Heart left ventricle (tissue), 13 donors: Measurements from ENCODE around the gene RNLS.

Source experiments
- POLR2A ChIP-seq, 2 donors: fragments of 450-650 bp; IDR thresholded peaks; one replicate each; pipeline ENCODE4 v1.6.1; 2017; ENCODE audit warnings: antibody characterized with exemption in 2 of 2, mild to moderate bottlenecking in 2 of 2, moderate library complexity in 2 of 2
- TF ChIP-seq, protein P1 (sequence below), 12 donors: fragments of 200-600 bp; sonication (generic) in 4 of 12; IDR thresholded peaks; one replicate each; pipeline versions ENCODE4 v1.5.0 to v1.8.0; 2018 to 2022; ENCODE audit warnings: antibody characterized with exemption in 12 of 12, mild to moderate bottlenecking in 5 of 12
- donor health status: ischemic (EF 13 %, LVEDD 7.1; RV severe dilation, severe dysfunction).
- donor health status: DM: no; HTN: yes; CAD: no.
- donor health status: DM: no; HTN: no; CAD: no.
- donor health status: ischemic (EF 25% LVEDD 6.9; RV normal size, moderate dysfunction).
- donor health status: ischemic (EF 25% LVEDD 5.7; RV mildly dilated, moderate dysfunction).
- donor health status: ischemic (EF 35%, LVEDD 5.7; RV mildly dilated, moderate dysfunction).
- donor health status: nonischemic (EF 11% LVEDD 7.7; RV severe dilation, severe dysfunction).
- donor health status: DM: yes; HTN: yes; CAD: no.
- donor health status: PGD.
- donor health status: ischemic (EF 29% LVEDD 5.4; RV normal size, mild dysfunction).
- donor health status: nonischemic (EF 23%, LVEDD 6.1; RV moderate dilation, normal function).

DNA sequence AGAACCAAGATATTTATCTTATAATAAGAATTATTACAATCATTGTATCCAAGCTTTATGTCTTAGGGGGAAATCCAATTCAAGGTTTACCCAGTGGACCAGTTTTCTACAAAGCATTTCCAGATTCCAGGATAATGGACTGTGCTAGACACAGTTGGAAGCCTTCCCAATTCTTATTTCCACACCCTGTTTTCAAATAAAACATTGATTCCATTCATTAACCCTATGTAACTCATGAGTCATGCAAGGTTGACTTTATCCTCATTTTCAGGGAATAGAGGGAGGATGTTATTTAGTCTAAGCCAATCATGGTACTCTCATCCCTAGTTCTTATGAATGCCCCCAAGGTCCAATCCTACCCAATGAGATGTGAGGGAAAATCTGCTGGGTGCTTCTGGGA, 145.7 kb downstream of the RNLS start:
- TF ChIP-seq, protein P1, sequence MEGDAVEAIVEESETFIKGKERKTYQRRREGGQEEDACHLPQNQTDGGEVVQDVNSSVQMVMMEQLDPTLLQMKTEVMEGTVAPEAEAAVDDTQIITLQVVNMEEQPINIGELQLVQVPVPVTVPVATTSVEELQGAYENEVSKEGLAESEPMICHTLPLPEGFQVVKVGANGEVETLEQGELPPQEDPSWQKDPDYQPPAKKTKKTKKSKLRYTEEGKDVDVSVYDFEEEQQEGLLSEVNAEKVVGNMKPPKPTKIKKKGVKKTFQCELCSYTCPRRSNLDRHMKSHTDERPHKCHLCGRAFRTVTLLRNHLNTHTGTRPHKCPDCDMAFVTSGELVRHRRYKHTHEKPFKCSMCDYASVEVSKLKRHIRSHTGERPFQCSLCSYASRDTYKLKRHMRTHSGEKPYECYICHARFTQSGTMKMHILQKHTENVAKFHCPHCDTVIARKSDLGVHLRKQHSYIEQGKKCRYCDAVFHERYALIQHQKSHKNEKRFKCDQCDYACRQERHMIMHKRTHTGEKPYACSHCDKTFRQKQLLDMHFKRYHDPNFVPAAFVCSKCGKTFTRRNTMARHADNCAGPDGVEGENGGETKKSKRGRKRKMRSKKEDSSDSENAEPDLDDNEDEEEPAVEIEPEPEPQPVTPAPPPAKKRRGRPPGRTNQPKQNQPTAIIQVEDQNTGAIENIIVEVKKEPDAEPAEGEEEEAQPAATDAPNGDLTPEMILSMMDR (IDR thresholded peaks at IDR 0.05): no peak
- TF ChIP-seq POLR2A (IDR thresholded peaks at IDR 0.05): no peak
